HTR-8/SVneo (cell line): ENCODE results near the gene IL17REL.
"Not testable (repeated sequence)": the region's sequence is repeated elsewhere in the genome, so short reads cannot be mapped to it uniquely, and the experiment has no call there.

ENCODE experiments used
- DNase-seq: peaks from one replicate; pipeline ENCODE4 v3.0.0; 2011; ENCODE audit warnings: low spot score, mixed read lengths; ENCODE audit not compliant: insufficient read length
- FAIRE-seq: peaks from 2 replicates; lab custom pipeline; 2011; peaks lifted over from hg19 to GRCh38; lab: Jason Lieb, UNC

The IL17REL gene

DNA sequence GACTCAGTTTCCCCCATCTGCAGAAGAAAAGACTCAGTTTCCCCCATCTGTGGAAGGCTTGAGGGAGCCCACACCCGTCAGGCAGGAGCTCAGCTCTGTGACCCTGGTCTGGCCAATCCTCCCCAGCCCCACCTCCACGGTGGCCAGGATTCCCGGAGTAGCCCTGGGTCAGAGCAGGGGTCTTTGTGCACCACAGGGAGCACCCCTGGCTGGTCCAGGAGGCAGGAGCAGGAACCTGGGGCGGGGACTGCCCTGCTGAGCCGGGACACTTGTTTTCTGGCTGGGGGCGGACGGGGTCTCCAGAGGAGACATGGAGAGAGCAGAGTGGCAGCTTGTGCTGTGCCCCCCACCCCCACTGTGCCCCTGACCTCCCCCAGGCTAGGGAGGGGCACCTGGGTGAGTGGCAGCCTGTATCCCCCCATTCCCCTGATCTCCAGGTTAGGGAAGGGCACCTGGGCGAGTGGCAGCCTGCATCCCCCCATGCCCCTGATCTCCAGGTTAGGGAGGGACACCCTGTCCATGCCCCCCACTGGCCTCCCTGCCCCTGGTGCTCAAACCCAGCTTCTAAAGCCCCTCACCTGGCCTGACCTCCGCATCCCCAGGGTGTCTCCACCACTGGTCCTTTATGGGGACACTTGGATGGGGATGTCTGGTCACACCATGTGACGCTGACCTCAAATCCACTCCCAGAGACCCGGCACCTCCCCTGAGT, 18.8 kb downstream of the IL17REL start:
- no peak for DNase-seq
- no peak for FAIRE-seq

DNA sequence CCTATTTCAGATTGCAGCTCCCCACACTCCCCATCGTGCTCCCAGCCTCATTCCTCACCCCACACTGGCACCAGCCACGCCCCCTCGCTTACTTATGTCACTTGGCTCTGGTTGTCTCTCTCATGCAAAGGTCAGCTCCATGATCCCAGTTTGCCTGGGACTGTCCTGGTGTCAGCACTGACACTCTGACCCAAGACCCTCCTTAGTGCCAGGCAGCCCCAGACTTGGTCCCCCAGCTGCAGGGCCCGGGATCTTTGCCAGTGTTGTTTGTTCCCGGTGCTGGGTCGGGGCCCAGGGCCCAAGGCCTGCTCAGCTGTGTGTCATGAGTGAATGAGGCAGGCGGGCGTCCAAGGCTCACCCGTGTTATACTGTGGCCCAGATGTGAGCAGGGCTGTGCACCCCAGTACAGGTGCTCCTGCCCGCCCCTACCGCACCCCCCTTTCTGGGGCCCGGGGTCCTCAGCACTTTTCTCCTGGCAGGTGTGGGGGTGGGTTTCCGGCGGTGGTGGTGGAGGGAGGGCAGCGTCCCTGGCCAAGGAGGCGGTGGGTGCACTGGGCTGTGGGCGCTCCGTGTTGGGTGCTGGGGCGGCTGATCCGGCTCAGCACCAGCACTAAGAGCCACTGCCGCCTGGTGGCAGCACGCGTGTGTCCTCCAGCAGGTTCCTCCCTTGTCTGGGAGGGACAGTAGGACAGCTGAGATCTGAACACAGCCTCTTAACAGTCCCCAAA, 19.5 kb downstream of the IL17REL start:
- DNase-seq, result no peak
- FAIRE-seq, result no peak

DNA sequence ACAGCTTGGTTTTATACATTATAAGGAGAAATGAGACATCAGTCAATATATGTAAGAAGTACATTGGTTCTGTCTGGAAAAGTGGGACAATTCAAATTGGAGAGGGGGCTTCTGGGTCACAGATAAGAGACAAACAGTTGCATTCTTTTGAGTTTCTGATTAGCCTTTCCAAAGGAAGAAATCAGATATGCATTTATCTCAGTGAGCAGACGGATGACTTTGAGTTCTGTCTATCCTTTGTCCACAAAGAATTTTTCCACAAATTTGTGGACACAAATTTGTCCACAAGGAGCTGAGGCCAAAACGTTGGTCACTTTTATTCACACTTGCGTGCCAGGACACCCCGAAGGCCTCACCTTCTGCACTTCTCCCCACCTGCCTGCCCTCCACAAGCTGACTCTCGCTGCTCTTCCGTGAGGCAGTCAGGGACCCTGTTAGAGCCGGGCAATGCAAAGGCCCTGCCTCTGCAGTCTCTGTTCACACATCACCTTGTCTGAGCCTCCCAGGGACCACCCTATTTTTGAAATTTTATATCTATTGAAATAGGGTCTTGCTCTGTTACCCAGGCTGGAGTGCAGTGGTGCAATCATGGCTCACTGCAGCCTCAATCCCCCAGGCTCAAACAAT, 20.5 kb downstream of the IL17REL start:
- FAIRE-seq, result no peak
- DNase-seq, result no peak

DNA sequence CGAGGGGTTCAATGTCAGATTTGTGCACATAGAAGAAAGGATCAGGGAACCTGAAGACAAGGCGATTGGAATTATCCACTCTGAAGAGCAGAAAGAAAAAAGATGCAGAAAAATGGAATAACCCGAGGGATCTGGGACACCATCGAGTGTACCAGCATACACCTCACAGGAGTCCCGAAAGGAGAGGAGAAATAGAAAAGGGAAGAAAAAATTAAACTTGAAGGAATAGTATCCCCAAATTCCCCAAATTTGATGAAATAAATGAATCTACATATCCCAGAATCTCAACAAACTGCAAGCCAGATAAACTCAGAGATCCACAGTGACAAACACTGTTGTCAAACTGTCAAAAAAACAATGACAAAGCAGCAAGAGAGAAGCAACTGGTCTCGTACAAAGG, 21.4 kb downstream of the IL17REL start:
- FAIRE-seq (no peak), DNase-seq (no peak)

DNA sequence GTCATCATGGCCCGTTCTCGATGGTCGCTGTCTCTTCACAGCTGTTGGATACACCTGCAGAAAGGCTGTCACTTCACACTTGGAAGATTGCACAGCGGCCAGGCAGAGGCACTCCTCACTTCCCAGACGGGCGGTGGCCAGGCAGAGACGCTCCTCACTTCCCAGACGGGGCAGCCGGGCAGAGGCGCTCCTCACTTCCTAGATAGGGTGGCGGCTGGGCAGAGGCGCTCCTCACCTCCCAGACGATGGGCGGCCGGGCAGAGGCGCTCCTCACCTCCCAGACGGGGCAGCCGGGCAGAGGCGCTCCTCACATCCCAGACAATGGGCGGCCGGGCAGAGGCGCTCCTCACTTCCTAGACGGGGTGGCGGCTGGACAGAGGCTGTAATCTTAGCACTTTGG, 22.7 kb downstream of the IL17REL start:
- not testable (repeated sequence) for FAIRE-seq, DNase-seq

DNA sequence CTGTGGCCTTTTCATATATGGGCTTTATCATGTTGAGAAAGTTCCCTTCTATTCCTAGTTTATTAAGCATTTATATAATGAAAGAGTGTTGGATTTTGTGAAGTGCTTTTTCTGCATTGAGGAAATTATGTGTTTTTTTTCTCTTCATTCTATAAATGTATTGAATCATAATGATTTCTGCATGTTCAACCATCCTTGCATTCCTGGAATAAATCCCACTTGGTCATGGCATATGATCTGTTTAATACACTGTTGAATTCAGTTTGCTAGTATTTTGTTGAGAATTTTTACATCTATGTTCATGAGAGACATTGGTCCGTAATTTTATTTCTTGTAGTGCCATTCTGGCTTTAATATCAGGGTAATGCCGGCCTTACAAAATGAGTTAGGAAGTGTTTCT, 26.2 kb downstream of the IL17REL start:
- FAIRE-seq, result no peak
- no peak for DNase-seq

DNA sequence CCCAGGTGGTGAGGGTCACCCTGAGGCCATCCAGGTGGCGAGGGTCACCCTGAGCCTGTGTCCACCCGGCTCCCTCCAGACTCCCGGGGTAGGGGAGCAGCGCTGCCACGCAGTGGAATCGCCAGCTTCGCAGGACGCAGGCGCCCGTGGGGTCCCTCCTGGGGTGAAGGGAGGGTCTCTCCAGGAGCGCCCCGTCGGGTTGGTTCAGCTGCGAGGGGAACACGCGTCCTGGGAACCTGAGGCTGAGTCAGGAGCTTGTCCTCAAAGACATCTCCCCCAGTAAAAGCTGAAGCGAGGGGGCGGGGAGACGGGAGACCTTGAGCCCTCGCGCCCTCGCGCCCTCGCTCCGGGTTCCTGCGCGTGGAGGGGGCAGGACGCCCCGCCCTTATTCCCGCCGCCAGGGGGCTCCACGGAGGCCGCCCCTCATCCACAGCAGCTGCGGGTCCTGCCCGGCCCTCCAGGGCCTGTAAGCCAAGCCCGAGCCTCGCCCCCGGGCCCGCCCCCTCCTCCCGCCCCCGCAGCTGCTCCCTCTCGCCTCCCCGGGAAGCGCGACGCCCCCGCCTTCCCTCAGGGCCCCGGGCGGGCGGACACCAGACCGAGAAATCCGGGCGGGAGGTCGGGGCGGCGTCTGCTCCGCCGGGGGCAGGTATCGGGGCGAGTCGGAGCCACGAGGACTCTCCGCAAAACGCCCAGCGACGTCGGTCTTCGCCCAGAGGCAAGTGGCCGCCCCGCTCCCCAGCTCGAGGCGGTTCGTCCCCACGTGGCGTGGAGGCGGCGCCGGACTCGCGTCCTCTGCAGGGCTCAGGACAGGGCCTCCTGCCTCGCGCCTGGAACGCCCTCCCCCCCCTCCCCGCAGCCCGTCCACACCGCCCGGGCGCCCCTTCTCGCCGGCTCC, 29.2 kb downstream of the IL17REL start:
- FAIRE-seq (no peak), DNase-seq (no peak)

DNA sequence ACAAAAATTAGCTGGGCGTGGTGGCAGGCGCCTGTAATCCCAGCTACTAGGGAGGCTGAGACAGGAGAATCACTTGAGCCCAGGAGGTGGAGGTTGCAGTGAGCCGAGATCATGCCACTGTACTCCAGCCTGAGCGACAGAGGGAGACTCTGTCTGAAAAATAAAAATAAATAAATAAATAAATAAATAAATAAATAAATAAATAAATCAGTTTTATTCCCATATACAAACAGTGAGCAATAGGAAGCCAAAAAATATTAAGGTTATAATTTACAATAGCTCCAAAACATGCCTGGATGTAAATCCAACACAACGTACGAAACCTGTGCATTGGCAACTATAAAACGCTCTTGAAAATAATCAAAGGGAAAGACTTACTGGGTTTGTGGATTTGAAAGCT, 30.8 kb downstream of the IL17REL start:
- not testable (repeated sequence) for FAIRE-seq, DNase-seq

DNA sequence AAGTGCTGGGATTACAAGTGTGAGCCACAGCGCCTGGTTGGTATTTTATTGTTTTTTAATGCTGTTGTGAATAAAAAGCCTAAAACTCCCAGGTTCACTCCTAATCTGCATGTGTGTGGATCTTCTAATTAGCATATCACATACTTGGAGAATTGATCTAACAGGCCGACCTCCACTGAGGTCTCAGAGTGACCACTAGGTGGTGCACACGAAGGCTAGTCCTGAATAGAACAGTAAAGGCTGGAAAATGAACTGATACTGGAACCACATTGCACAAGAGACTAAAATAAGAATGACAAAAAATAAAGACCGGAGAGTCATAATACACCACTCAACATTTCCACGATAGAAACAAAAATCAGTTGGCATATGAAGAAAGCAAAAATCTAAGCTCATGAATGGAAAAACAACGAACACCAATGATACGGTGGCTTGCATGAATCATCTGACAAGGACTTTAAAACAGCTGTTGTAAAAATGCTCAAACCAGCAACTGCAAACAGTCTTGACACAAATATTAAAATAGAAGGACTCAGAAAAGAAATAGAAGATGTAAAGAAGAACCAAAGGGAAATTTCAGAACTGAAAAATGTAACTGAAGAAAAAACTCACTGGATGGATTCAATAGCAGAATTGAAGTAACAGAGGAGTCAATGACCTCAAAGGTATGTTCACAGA, 32.8 kb downstream of the IL17REL start:
- FAIRE-seq, result no peak
- no peak for DNase-seq

DNA sequence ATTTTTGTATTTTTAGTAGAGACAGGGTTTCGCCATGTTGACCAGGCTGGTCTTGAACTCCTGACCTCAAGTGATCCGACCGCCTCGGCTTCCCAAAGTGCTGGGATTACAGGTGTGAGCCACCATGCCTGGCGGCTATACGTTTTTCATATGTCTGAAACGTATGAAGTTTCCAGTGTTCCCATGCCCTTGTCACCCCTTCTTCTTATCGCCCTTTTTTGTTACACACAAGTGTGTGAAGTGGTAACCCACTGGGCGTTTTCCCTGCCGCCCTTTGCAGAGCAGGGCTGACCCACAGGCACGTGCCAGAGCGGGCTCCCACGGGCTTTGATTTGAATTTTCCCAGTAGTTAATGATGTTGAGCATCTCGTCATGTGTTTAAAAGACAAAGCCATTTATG, 35.0 kb downstream of the IL17REL start:
- no peak for FAIRE-seq
- DNase-seq, result no peak

DNA sequence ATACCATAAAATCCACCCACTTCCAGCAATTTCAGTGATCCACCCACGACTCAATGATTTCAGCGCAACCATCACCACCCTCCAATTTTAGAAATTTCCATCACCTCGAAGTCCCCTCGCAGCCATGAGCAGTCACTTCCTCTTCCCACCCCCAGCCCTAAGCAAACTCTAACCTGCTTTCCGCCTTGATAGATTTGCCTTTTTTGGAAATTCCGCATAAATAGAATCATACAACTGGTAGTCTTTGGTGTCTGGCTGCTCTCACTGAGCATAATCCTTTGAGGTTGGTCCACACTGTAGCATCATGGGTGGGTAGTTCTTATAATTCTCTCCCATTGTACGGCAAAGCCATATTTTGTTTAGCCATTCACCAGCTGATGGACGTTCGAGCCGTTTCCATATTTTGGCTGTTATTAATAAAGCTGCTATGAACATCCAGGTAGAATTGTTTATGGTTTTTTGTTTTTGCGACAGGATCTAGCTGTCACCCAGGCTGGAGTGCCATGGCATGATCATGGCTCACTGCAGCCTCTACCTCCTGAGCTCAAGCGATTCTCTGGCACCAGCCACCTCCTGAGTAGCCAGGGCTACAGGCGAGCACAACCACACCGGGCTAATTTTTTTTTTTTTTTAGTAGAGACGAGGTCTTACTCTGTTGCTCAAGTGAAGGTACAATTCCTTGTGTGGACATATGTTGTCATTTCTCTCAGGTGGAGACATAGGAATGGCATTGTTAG, 36.0 kb downstream of the IL17REL start:
- FAIRE-seq (no peak), DNase-seq (no peak)

DNA sequence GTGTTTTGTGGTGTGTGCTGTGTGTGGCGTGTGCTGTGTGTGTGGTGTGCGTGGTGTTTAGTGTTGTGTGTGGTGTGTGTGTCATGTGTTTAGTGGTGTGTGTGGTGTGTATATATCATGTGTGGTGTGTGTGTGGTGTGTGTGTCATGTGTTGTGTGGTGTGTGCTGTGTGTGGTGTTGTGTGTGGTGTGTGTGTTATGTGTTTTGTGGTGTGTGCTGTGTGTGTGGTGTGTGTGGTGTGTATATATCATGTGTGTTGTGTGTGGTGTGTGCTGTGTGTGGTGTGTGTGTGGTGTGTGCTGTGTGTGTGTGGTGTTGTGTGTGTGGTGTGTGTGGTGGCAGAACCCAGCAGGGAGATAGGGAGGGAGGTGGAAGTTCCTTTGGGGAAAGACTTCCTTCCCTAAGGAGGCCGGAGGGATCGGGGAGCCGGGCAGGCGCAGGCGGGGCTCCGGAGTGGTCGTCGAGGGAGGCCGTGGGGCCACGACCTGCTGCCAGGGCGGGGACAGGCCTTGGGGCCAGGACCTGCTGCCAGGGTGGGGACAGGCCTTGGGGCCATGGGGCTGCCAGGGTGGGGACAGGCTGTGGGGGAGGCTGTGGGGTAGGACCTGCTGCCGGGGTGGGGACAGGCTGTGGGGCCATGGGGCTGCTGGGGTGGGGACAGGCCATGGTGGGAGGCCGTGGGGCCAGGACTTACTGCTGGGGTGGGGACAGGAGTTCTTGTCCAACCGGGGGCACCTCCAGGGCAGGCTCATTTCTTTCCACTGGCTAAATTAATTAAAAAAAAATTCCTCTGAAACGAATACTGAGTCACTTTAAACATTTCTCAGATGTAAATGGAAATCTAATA, 36.8 kb downstream of the IL17REL start:
- DNase-seq, result no peak
- no peak for FAIRE-seq

DNA sequence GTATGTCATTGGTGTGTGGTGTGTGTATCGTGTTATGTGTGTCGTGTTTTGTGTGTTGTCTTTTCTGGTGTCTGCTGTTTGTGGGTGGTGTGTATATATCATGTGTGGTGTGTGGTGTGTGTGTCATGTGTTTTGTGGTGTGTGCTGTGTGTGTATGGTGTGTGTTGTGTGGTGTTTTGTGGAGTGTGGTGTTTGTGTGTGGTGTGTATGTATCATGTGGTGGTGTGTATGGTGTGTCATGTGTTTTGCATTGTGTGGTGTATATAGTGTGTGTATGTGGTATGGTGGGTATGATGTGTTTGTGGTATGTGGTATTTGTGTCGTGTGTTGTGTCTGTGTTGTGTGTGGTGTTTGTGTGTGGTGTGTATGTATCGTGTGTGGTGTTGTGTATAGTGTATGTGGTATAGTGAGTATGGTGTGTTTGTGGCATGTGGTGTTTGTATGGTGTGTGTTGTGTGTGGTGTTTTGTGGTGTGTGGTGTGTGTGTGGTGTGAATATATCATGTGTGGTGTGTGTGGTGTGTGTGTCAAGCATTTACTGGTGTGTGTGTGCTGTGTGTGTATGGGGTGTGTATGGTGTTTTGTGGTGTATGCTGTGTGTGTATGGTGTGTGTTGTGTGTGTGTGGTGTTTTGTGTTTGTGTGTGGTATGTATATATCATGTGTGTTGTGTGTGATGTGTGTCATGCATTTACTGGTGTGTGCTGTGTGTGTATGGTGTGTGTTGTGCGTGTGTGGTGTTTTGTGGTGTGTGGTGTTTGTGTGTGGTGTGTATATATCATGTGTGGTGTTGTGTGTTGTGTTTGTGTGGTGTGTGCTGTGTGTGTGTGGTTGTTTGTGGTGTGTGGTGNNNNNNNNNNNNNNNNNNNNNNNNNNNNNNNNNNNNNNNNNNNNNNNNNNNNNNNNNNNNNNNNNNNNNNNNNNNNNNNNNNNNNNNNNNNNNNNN, 39.3 kb downstream of the IL17REL start:
- DNase-seq (no peak), FAIRE-seq (no peak)

DNA sequence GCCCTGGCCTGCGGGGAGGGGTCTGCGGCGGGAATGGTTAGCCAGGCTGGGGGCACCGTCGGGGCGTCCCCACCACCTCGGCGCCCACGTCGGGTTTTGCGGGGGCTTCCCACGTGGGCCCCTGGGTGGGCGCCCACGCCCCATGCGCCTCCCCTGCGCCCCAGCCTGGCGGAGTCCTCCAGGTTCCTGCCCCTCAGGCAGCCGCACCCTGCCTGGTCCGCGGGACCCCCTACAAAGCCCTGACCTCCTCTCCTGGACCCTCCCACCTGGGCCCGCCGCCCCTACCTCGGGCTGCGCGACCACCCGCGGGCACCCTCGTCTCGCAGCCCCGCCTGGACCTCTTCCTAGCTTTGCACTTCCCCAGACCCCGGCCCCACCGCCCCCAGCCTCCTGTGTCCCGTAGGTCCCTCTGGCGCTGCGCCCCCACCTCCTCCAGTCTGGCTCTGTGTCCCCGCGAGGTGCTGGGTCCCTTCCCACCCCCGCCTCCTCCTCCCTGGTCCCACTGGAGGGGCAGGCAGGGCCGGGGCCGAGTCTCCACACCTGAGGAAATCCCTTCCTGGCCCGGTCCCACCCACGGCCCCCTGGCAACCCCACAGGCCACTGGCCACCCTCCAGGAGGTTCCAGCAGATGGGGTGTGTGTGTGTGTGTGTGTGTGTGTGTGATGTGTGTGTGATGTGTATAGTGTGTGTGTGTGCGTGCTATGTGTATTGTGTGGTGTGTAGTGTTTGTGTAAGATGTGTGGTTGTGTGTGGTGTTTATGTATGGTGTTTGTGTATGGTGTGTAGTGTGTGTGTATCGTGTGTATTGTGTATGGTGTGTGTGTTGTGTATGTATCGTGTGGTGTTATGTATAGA, 40.2 kb downstream of the IL17REL start:
- FAIRE-seq, result no peak

DNA sequence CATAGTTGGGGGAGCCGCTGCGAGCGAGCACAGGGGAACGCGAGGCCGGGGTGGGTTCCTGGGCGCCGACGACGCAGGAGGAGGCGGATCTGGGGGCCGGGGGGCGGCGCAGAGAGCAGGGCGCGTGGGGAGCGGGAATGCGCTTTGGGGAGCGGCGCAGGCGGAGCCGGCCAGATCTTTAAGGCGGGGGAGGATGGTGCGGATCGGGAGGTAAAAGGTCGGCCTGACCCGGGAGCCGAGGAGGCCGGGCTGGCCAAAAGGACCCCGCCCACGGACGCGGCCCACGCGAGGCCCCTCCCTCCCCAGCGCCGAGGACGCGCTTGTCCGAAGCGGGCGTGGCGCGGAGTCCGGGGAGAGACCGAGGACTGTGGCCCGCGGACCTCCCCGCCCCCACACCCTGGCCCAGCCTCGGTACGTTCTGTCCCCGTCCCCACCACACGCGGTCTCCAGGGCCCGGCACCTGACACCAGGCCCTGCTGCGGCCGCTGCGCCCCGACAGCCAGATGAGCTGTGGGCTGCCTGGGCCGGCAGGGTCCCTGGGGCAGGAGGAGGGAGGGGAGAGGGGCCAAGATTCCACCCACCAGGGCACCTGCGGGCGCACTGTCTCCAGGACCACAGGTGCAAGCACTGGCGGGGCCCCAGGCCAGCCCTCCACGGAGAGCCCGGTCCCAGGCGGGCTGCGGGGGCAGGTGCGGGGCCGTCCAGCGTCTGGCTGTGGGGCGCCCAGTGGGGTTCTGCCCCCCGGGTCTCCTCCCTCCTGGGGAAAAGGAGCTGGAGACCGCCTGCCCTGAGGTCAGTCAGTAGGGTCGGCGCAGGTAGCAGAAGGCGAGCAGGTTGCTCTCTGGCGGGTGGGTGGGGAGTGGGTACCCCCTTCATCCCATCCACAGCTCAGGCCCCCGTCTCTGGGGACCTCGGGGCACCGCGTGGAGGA, 41.1 kb downstream of the IL17REL start:
- FAIRE-seq (no peak), DNase-seq (peak; percentile 49)

More for the DNA sequence above, 40.2 kb downstream of the IL17REL start:
- no peak for DNase-seq
